Thyroid gland (tissue), 4 donors: ENCODE data around the gene DMAC1. TPM values are rescaled to one million over a fixed set of nuclear protein-coding genes. Genes with fewer than 3 reads are reported as not detected.

ENCODE experiments used
- DNase-seq, 2 donors: peaks; one replicate each; pipeline ENCODE4 v3.0.0-alpha.2; 2019
- H3K27ac ChIP-seq, 3 donors: fragments of 200-600 bp; sonication (generic); 1 replicate in 2 of 3; 2 replicates in 1 of 3; pipeline ENCODE4 v1.5.1; 2016 to 2019; ENCODE audit warnings: mild to moderate bottlenecking in 1 of 3, moderate library complexity in 1 of 3
- H3K27me3 ChIP-seq: fragments of 200-600 bp; sonication (generic); one replicate; pipeline ENCODE4 v1.5.1; 2019
- H3K36me3 ChIP-seq, 2 donors: fragments of 200-600 bp; sonication (generic); one replicate each; pipeline ENCODE4 v1.5.1; 2016 to 2019
- H3K4me1 ChIP-seq, 2 donors: fragments of 200-600 bp; sonication (generic); one replicate each; pipeline ENCODE4 v1.5.1; 2017 to 2019
- H3K4me3 ChIP-seq, 3 donors: fragments of 200-600 bp; sonication (generic); replicated peaks in 1 of 3; 1 replicate in 2 of 3; 2 replicates in 1 of 3; pipeline ENCODE4 v1.5.1; 2016; ENCODE audit warnings: mild to moderate bottlenecking in 1 of 3
- H3K9me3 ChIP-seq: fragments of 200-600 bp; sonication (generic); one replicate; pipeline ENCODE4 v1.5.1; 2017
- POLR2A ChIP-seq, 2 donors: fragments of 450-650 bp; IDR thresholded peaks; one replicate each; pipeline ENCODE4 v1.6.1; 2017; ENCODE audit warnings: antibody characterized with exemption in 2 of 2, mild to moderate bottlenecking in 2 of 2, moderate library complexity in 1 of 2
- WGBS, 2 donors: methylation state at CpG; one replicate each; pipeline ENCODE4 v1.1.5; 2017; 5-methylcytosine and 5-hydroxymethylcytosine counted together
- intact Hi-C: fragments of 100-400 bp; cut with DNase I; formaldehyde crosslinking; loops from one replicate; pipeline ENCODE4 v1.15.1; 2023
- total RNA-seq, 4 donors: library from RNA; depleted of rRNA; stranded (reverse); fragments of >200 nt; gene quantifications; one replicate each; pipeline ENCODE4 v1.2.3, GENCODE V29; 2016
- TF ChIP-seq, protein P1 (sequence below), 6 experiments: fragments of 200-600 bp in 3 of 6; fragments of 450-650 bp in 3 of 6; sonication (generic) in 3 of 6; IDR thresholded peaks; one replicate each; pipeline ENCODE4 v1.5.1; 2016 to 2019; ENCODE audit warnings: antibody characterized with exemption in 6 of 6, mild to moderate bottlenecking in 2 of 6, inconsistent platforms in 1 of 6, moderate library complexity in 1 of 6

Gene DMAC1
- total RNA-seq, 4 donors from 2014 or later, result 13.6 to 20.5 (median 16.5) TPM

- intact Hi-C loops, result no loop called here
- H3K27me3 ChIP-seq, result no peaks in the 10 kb centered on the region
- no peaks in the 10 kb centered on the region for H3K36me3 ChIP-seq
- WGBS, 2 donors, result 89 to 98% methylated on average over 3 of the region's 3 CpGs
- H3K4me3 ChIP-seq, result no peak overlapping the region
- TF ChIP-seq POLR2A (IDR thresholded peaks at IDR 0.05), result no peak
- TF ChIP-seq, protein P1, sequence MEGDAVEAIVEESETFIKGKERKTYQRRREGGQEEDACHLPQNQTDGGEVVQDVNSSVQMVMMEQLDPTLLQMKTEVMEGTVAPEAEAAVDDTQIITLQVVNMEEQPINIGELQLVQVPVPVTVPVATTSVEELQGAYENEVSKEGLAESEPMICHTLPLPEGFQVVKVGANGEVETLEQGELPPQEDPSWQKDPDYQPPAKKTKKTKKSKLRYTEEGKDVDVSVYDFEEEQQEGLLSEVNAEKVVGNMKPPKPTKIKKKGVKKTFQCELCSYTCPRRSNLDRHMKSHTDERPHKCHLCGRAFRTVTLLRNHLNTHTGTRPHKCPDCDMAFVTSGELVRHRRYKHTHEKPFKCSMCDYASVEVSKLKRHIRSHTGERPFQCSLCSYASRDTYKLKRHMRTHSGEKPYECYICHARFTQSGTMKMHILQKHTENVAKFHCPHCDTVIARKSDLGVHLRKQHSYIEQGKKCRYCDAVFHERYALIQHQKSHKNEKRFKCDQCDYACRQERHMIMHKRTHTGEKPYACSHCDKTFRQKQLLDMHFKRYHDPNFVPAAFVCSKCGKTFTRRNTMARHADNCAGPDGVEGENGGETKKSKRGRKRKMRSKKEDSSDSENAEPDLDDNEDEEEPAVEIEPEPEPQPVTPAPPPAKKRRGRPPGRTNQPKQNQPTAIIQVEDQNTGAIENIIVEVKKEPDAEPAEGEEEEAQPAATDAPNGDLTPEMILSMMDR (IDR thresholded peaks at IDR 0.05), result no peak
- no peaks in the 10 kb centered on the region for H3K9me3 ChIP-seq
- no peaks in the 10 kb centered on the region for H3K4me1 ChIP-seq
- no peak overlapping the region for H3K27ac ChIP-seq
- DNase-seq, result no peak
These were observed 10.8 kb downstream of the DMAC1 start for GRCh38 chr9:7788772-7789171.

GRCh38 chr9:7785813-7786212 lies 13.8 kb downstream of the DMAC1 start:
- no peak overlapping the region for H3K4me3 ChIP-seq
- intact Hi-C loops, result no loop called here
- H3K9me3 ChIP-seq, result no peaks in the 10 kb centered on the region
- H3K27me3 ChIP-seq, result no peaks in the 10 kb centered on the region
- no peak overlapping the region for H3K27ac ChIP-seq
- H3K36me3 ChIP-seq, result no peaks in the 10 kb centered on the region
- no peaks in the 10 kb centered on the region for H3K4me1 ChIP-seq
- TF ChIP-seq POLR2A (IDR thresholded peaks at IDR 0.05), result no peak
- TF ChIP-seq, protein P1 (IDR thresholded peaks at IDR 0.05), result no peak
- no peak for DNase-seq
- WGBS, 2 donors, result 90% methylated on average over 3 of the region's 3 CpGs

- H3K4me1 ChIP-seq, result no peaks in the 10 kb centered on the region
- intact Hi-C loops, result no loop called here
- 84 to 93% methylated on average over 6 of the region's 6 CpGs for WGBS, 2 donors
- H3K4me3 ChIP-seq, result no peak overlapping the region
- no peak overlapping the region for H3K27ac ChIP-seq
- H3K9me3 ChIP-seq, result no peaks in the 10 kb centered on the region
- H3K27me3 ChIP-seq, result no peaks in the 10 kb centered on the region
- no peak for DNase-seq
- no peaks in the 10 kb centered on the region for H3K36me3 ChIP-seq
- TF ChIP-seq, protein P1 (IDR thresholded peaks at IDR 0.05), result no peak
- no peak for TF ChIP-seq POLR2A (IDR thresholded peaks at IDR 0.05)
These were observed 15.1 kb downstream of the DMAC1 start for GRCh38 chr9:7784472-7784871.

DNA sequence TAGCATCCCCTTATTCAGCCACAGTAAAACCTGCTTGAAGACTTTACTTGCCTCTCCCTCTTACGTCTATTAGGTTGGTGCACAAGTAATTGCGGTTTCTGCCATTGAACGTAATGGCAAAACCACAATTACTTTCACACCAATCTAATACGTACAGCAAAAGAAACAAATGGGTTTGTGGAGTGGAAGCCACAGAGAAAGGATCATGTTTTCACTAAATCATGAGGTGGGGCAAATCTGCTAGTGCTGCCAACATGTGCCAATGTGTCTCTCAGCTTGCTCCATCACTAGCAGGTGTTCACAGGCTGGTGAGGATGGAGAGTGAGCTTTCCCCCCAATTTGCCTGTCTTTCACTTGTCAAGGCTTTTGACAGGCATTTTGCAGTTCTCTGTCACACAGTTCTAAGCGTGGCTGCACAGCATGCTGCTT lies 15.9 kb downstream of the DMAC1 start:
- Histone ChIP-seq H3K9me3 (no peaks in the 10 kb centered on the region), H3K4me3 (no peak overlapping the region), H3K4me1 (no peaks in the 10 kb centered on the region), H3K36me3 (no peaks in the 10 kb centered on the region), H3K27ac (no peak overlapping the region), H3K27me3 (no peaks in the 10 kb centered on the region)
- TF ChIP-seq, protein P1 (IDR thresholded peaks at IDR 0.05), result no peak
- no peak for TF ChIP-seq POLR2A (IDR thresholded peaks at IDR 0.05)
- intact Hi-C loops, result no loop called here
- WGBS, 2 donors, result 87 to 89% methylated on average over 5 of the region's 5 CpGs
- DNase-seq, result no peak

DNA sequence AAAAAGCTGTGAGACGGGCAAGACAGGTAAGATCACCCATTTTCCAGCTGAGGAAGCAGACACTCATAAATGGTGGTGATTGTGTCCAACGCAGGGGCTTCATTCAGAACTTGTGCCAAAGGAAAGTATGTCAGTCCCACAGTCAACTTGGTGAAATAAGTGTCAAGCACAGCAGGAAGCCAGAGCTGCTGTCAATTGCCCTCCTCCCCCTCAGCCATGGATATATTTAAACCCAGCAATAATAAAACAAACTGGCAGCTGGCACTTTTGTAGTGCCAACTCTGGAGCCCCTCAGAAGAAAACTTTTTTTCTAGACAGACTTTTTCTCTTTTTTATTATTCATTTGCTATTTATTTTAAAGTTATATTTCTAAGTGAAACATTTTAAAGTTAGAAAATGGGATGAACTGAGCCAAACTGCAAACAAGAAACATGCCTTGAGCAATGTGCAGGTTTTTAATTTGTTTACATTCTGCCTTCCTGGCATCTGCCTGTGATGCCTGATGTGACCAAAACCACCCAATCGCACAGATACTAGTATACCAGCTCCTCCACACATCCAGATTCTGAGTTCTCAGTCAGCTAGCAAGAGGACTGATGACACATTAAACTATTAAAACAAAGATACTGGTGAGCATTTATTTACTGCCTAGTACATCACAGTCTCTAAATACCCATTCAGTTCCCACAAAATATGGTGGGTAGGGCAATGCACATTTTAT lies 17.0 kb downstream of the DMAC1 start:
- 72 to 73% methylated on average over 3 of the region's 3 CpGs for WGBS, 2 donors
- Histone ChIP-seq H3K4me1 (no peaks in the 10 kb centered on the region), H3K27me3 (no peaks in the 10 kb centered on the region), H3K36me3 (no peaks in the 10 kb centered on the region), H3K27ac (no peak overlapping the region), H3K4me3 (no peak overlapping the region), H3K9me3 (no peaks in the 10 kb centered on the region)
- intact Hi-C loops, result no loop called here
- TF ChIP-seq, protein P1 (IDR thresholded peaks at IDR 0.05), result no peak
- TF ChIP-seq POLR2A (IDR thresholded peaks at IDR 0.05), result no peak
- no peak for DNase-seq
